GM10266 (cell line): ENCODE data around the gene SLC28A3.

Experiments used
- DNase-seq: peaks from one replicate; pipeline ENCODE4 v3.0.0; 2012; ENCODE audit errors: extremely low spot score
- CTCF ChIP-seq: IDR thresholded peaks from 2 replicates; pipeline ENCODE4 v1.5.1; 2012; ENCODE audit warnings: mild to moderate bottlenecking, low read depth; ENCODE audit not compliant: control insufficient read depth, insufficient read depth; ENCODE audit errors: missing control alignments

The SLC28A3 gene

GRCh38 chr9:84339503-84339902 is 1.1 kb downstream of the SLC28A3 start:
- no peak for DNase-seq

GRCh38 chr9:84338792-84339191 is 1.8 kb downstream of the SLC28A3 start:
- no peak for TF ChIP-seq CTCF
- no peak for DNase-seq

More at GRCh38 chr9:84339503-84339902, 1.1 kb downstream of the SLC28A3 start:
- no peak for TF ChIP-seq CTCF

- TF ChIP-seq CTCF, result no peak
- no peak for DNase-seq
Measured at GRCh38 chr9:84337252-84337651, 3.3 kb downstream of the SLC28A3 start.

GRCh38 chr9:84331119-84331809 is 9.3 kb downstream of the SLC28A3 start:
- TF ChIP-seq CTCF, result no peak
- DNase-seq, result no peak

- no peak for TF ChIP-seq CTCF
- no peak for DNase-seq
Measured at GRCh38 chr9:84330246-84330645, 10.3 kb downstream of the SLC28A3 start.

- TF ChIP-seq CTCF, result no peak
- no peak for DNase-seq
Measured at GRCh38 chr9:84327184-84327583, 13.4 kb downstream of the SLC28A3 start.

GRCh38 chr9:84325347-84325973 is 15.1 kb downstream of the SLC28A3 start:
- TF ChIP-seq CTCF, result no peak
- DNase-seq, result no peak
